ENCODE data around the gene ITIH3. TPM values are rescaled to one million over a fixed set of nuclear protein-coding genes. Genes with fewer than 3 reads are reported as not detected.

ITIH3 gene
- total and polyA plus RNA-seq, 7 donors, result 0.14 to 2.3 (median 0.65) TPM; not detected in 3

- Histone ChIP-seq H3K9me3 (no peaks in the 10 kb centered on the region), H3K4me1 (no peaks in the 10 kb centered on the region), H3K36me3 (peaks cover 0 to 96% (median 42%) of the 10 kb centered on the region in 4 donors), H3K27me3 (no peaks in the 10 kb centered on the region), H3K4me3 (no peak overlapping the region), H3K27ac (no peak overlapping the region)
- TF ChIP-seq, protein P1, sequence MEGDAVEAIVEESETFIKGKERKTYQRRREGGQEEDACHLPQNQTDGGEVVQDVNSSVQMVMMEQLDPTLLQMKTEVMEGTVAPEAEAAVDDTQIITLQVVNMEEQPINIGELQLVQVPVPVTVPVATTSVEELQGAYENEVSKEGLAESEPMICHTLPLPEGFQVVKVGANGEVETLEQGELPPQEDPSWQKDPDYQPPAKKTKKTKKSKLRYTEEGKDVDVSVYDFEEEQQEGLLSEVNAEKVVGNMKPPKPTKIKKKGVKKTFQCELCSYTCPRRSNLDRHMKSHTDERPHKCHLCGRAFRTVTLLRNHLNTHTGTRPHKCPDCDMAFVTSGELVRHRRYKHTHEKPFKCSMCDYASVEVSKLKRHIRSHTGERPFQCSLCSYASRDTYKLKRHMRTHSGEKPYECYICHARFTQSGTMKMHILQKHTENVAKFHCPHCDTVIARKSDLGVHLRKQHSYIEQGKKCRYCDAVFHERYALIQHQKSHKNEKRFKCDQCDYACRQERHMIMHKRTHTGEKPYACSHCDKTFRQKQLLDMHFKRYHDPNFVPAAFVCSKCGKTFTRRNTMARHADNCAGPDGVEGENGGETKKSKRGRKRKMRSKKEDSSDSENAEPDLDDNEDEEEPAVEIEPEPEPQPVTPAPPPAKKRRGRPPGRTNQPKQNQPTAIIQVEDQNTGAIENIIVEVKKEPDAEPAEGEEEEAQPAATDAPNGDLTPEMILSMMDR (IDR thresholded peaks at IDR 0.05), result no peak
- TF ChIP-seq EP300 (IDR thresholded peaks at IDR 0.05), result no peak
- TF ChIP-seq POLR2AphosphoS5 (IDR thresholded peaks at IDR 0.05), result no peak
- no peak for TF ChIP-seq POLR2A (IDR thresholded peaks at IDR 0.05)
- intact Hi-C loops (cut with DNase I), result no loop called here
- DNase-seq, result no peak
- 94 to 95% methylated on average over 2 of the region's 2 CpGs for WGBS, 2 donors
These were observed 31.1 kb upstream of the ITIH3 start for GRCh38 chr3:52763466-52763865.

DNA sequence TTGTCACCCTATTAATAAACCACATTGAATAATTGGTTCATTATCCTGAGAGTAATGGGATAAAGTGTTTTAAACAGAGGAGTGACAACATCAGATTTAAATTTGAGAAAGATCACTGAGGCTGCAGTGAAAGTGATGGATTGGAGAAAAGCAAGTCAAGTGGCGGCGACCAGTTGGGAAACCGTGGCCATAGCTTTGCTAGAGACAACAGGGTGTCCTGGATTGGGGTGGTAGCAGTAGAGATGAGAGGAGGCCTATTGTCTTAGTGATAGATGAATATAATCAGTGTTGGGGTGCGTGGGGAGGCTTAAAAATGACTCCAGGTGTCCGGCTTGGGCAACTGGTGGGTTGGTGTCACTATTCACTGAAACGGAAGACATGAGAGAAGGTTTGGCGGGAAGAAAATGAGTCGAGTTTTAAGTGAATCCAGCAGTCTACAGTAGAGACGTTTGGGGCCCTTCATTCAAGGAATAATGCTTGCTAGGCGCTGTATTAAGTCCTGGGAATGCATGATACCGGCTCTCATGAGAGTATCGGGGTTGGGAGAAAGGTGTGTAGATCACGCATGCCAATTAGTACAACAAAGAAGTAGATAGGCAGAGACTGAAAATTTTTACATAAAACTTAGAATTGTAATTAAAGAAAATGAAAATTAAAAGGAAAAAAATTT lies 24.7 kb upstream of the ITIH3 start:
- WGBS, 2 donors, result 23 to 26% methylated on average over 13 of the region's 13 CpGs
- Histone ChIP-seq H3K4me1 (peaks cover 0 to 20% (median 15%) of the 10 kb centered on the region in 4 donors), H3K27ac (peak overlapping the region; percentile 69 to 80 (median 78)), H3K36me3 (peaks cover 0 to 31% (median 10%) of the 10 kb centered on the region in 4 donors), H3K9me3 (no peaks in the 10 kb centered on the region), H3K27me3 (no peaks in the 10 kb centered on the region), H3K4me3 (peak overlapping the region; percentile 75 to 94 (median 83))
- no peak for DNase-seq
- intact Hi-C loops (cut with DNase I), result loop anchor here (2.0 to 10.0 kb wide), 3 partner anchors 77 to 165 kb away; partner anchors contain the start of gene STIMATE
- no peak for TF ChIP-seq POLR2A (IDR thresholded peaks at IDR 0.05)
- TF ChIP-seq EP300 (IDR thresholded peaks at IDR 0.05), result no peak
- TF ChIP-seq, protein P1 (IDR thresholded peaks at IDR 0.05), result no peak
- no peak for TF ChIP-seq POLR2AphosphoS5 (IDR thresholded peaks at IDR 0.05)

GRCh38 chr3:52770496-52771333 lies 23.9 kb upstream of the ITIH3 start, which contains the start of gene NEK4:
NEK4 (minus strand) TSS chr3:52770940; CDS start chr3:52770746, 194 bp downstream.
- Histone ChIP-seq H3K27me3 (no peaks in the 10 kb centered on the region), H3K4me3 (peak within 1 kb of the TSS; percentile 75 to 94 (median 83)), H3K9me3 (no peaks in the 10 kb centered on the region), H3K4me1 (peaks cover 0 to 20% (median 15%) of the 10 kb centered on the region in 4 donors), H3K36me3 (peaks cover 0 to 23% (median 8%) of the 10 kb centered on the region in 4 donors), H3K27ac (peak within 1 kb of the TSS; percentile 69 to 80 (median 78))
- DNase-seq, result peak; percentile 95
- intact Hi-C loops (cut with DNase I), result loop anchor here (2.0 to 10.0 kb wide), 3 partner anchors 77 to 164 kb away; partner anchors contain the start of gene STIMATE
- peak; percentile 44 to 52 for TF ChIP-seq POLR2A (IDR thresholded peaks at IDR 0.05)
- TF ChIP-seq EP300 (IDR thresholded peaks at IDR 0.05), result no peak
- TF ChIP-seq POLR2AphosphoS5 (IDR thresholded peaks at IDR 0.05), result peak in 3 of 4 donors; percentile 76 to 87 (median 83)
- TF ChIP-seq, protein P1 (IDR thresholded peaks at IDR 0.05), result no peak
- WGBS, 2 donors, result 1% methylated on average over 67 of the region's 67 CpGs

GRCh38 chr3:52771334-52771681 lies 23.3 kb upstream of the ITIH3 start:
- intact Hi-C loops (cut with DNase I), result loop anchor here (2.0 to 10.0 kb wide), 3 partner anchors 76 to 163 kb away; partner anchors contain the start of gene STIMATE
- Histone ChIP-seq H3K4me1 (peaks cover 0 to 20% (median 15%) of the 10 kb centered on the region in 4 donors), H3K4me3 (peak overlapping the region; percentile 75 to 94 (median 83)), H3K36me3 (peaks cover 0 to 18% (median 5%) of the 10 kb centered on the region in 4 donors), H3K27me3 (no peaks in the 10 kb centered on the region), H3K9me3 (no peaks in the 10 kb centered on the region), H3K27ac (peak overlapping the region; percentile 69 to 80 (median 78))
- no peak for DNase-seq
- 51 to 58% methylated on average over 5 of the region's 5 CpGs for WGBS, 2 donors
- TF ChIP-seq POLR2A (IDR thresholded peaks at IDR 0.05), result no peak
- TF ChIP-seq EP300 (IDR thresholded peaks at IDR 0.05), result no peak
- TF ChIP-seq, protein P1 (IDR thresholded peaks at IDR 0.05), result no peak
- TF ChIP-seq POLR2AphosphoS5 (IDR thresholded peaks at IDR 0.05), result no peak

All from sigmoid colon (tissue), 7 donors.